ENCODE data around the gene MRM2.

The MRM2 gene

DNA sequence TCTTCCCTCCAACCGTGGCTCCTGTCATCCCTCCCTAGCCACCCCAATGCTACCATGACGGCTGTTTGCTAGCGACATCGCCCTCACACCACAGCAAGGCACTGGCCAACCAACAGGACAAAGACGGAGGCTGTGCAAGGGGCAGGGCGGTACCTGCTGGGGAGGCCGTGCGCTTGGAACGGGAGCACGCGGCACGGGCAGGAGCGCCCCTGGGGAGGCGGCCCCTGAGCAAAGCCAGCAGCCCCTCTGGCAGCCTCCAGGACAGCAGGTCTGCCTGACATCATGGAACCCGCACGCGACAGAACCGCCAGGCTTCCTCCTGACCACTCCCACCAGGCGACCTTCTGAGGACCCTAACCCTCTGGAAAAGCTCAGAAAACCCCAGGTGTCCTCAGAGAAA lies 22.0 kb downstream of the MRM2 start:
- DNase-seq, result no peak

DNA sequence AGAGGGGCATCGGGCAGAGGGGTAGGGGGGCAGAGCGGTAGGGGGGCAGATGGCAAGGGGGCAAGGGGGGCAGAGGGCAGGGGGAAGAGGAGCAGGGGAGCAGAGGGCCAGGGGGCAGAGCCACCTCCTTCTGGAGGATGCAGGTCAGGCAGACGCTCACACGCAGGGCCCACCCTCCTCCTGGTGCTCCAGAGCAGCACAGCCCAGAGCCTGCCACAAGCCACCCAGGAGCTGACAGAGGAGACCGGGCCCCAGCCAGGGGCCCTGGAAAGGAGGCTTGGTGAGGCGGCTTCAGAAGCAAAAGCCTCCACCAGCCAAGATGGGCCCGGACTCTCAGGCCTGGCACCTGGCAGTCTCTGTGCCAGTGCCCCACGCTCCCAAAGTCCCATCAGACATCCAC lies 22.4 kb downstream of the MRM2 start:
- DNase-seq, result no peak

DNA sequence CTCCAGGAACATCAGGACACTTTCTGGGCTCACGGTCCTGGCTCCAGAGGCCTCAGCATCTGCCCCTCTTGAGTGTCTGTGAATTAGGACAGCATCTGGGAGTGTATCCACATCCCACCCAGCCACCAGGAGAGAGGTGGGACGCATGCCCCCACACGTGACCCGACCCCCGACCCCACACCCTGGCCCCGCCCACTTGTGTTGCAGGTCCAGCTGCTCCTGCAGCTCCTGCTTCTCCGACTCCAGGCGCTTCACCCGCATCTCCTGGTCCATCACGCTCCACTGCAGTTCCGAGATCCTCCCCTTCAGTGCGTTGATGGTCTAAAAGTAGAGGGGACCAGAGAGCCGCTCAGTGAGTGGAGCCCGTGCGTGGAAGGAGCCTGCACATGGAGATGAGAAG lies 22.9 kb downstream of the MRM2 start:
- no peak for DNase-seq

DNA sequence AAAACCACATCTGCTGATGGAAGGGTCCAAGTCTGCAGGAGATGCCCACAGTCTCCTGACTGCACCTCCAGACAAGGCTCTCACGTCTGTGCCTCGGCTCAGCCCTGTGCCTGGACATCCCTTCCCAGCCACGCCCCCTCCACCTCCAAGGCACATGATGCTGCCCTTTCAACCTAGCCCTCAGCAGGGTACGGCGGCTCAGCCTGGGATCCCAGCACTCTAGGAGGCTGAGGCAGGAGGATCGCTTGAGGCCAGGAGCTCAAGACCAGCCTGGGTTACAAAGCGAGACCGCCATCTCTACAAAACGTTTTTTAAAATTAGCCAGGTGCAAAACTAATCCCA lies 23.6 kb downstream of the MRM2 start:
- no peak for DNase-seq

DNA sequence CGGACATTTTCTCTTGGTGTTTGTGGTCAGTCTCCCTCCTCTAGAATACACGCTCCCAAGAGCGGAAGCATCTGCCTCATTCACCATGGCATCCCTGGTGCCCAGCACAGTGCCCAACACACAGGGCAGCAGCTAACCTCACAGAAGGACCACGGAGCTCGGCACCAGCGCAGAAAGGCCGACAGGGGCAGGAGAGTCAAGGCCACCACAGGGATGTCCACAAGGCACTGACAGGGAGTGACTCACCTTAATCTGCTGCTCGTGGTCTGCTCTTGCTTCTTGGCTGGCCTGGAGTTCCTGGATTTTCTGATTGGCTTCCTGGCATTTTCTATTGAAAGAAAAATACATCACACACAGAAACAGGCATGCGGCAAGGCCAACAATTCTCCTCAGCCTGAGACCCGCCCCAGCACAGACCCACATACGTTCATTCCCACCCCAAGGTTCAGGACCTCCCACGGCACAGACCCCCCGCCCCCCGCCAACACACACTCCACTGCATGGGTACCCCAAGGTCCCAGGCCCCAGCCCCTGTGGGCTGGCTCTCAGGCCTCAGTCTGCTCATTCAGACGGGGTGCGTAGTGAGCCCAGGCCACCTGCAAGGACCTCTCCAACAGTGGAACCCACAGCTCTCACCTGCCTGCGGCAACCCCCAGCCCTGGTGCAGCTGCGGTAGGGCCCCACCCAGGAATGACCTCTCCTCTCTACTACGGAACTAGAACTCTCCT lies 24.1 kb downstream of the MRM2 start:
- DNase-seq, result no peak

DNA sequence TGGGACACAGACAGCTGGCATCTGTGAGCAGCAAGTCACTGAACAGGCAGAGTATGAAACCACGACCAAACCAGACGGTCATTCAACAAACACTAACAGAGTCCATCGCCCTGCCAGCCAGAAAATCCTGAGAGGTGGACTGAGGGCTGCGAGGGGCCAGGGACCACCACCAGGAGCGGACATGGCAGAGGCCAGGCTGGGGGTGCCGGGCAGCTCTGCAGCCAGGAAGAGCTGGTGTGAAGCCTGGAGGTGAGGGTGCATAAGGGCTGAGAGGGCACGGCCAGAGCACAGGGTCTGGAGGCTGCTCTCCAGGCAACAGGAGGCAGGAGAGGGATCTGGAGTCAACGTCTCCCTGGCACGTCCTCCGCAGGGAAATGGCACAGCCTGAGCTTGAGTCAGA lies 24.8 kb downstream of the MRM2 start:
- DNase-seq, result no peak

DNA sequence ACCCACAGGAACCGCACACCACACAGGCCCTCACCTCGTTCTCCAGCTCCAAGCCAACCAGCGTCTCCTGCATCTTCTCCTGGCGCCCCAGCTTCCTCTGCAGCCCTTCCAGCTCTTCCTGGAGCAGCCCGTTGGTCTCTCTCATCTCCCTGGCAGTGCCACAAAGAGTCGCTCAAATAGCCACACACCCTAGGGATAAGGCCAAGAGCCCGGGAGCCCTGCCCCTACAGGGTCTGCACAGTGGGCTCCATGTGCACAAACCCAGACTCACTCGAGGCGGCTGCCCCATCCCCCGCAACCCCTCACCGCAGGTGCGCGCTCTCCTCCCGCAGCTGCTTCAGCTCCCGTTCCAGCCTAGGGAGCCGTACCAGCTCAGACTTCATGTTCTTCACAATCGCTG lies 26.2 kb downstream of the MRM2 start:
- DNase-seq, result no peak

DNA sequence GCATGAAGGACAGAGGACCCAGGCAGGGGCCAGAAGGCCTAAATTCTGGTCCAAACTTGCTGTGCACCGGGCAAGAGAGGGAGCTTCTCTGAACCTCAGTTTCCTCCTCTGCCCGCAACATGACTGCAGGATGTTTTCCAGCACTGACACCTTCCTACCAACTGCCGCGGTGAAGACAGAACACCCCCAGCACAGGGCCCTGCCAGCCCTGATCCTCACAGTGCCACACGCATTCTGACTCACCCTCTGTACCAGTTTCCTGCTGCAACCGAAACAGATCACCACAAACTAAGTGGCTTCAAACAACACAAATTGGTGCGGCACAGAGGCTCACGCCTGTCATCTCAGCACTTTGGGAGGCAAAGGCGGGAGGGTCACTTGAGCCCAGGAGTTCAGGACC lies 27.4 kb downstream of the MRM2 start:
- DNase-seq, result peak; percentile 84

DNA sequence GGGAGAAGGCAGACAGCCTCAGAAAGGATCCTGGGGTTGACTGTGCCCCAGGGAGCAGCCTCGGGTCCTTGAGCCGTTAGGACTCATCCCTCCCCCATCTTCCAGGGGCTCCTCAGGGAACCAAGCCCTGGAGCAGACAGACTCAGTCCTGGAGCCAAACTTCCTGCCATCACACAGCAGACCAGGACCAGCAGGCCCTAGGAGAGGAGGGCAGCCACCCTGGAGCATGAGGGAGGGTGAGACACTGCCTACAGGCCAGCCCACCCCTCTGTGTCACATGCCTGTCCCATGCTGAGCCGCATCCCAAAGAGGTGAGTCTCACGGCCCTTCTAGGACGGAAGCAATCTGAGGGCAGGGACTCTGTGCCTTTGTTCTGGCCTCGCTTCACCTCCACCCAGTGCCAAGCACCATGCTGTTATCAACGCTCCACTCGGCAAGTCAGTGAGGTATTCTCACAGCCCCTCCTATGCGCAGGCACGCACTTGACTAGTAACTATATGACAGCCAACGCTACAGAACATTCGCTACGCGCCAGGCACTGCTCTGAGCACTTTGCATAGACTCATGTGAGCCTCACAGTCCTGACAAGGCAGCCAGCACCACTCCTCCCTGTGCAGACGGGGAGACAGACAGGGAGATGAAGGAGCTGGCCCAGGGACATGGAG lies 28.3 kb downstream of the MRM2 start:
- no peak for DNase-seq

DNA sequence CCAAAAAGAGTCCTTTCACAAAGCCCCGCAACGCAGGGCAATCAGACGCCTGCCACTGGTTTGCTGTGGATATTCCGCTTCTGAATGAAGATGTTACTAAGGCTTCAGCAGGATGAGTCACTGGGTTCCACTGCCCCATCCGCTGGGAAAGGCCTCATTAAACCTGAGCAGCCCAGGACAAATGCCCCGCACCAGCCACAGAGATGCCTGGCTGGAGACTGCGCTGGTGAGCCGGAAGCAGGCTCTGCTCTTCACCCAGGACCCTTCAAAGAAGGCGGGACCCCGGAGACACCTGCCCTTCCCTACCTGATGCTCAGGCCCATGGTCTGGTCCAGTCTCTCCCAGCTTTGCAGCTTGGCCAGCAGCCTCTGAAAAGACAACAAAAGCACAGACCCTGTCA lies 29.1 kb downstream of the MRM2 start:
- no peak for DNase-seq

DNA sequence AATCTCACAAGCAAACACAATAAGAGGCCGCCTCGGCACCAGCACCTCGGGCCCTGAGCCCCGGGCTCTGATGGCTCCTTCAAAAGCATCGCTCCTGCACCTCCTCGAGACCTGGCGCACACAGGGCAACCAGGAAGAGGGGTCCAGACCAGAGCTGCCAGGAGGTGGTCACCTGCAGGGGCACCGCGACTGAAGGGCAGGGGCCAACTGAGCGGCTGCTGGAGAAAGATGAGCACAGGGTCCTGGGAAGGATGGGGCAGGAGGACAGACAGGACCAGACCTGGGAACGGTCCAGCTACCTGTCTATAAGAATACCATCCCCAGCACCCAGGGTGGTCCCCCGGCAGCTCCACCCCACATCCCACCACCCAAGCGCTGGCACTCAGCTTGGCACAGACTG lies 30.1 kb downstream of the MRM2 start:
- no peak for DNase-seq

DNA sequence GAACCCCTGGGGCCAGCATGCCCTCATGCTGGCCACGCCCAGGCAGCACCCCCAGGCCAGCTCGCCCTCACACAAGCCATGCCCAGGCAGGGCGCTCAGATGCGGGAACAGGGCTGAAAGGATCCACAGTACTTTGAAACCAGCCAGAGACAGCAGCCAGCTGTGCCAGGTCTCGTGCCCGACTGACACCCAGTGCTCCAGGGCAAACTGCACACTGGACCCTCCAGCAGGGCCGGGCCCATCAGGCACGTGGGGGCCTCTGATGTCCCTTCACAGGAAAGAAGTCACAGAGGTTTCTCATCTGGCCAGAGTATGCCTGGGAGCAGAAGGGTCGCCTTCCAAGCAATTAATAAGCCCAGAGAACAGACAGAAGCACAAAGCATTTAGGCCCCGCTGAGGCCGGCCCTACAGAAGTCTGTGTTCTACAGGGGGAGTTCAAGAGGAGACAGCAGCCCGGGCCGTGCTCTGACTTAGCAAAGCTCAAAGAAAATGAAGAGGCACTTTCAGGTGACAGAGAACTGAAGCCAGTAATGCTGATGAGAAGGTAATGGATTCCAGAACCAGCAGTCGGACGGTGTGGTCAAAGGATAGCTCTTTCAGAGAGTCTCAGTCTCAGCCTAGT lies 30.6 kb downstream of the MRM2 start:
- no peak for DNase-seq

DNA sequence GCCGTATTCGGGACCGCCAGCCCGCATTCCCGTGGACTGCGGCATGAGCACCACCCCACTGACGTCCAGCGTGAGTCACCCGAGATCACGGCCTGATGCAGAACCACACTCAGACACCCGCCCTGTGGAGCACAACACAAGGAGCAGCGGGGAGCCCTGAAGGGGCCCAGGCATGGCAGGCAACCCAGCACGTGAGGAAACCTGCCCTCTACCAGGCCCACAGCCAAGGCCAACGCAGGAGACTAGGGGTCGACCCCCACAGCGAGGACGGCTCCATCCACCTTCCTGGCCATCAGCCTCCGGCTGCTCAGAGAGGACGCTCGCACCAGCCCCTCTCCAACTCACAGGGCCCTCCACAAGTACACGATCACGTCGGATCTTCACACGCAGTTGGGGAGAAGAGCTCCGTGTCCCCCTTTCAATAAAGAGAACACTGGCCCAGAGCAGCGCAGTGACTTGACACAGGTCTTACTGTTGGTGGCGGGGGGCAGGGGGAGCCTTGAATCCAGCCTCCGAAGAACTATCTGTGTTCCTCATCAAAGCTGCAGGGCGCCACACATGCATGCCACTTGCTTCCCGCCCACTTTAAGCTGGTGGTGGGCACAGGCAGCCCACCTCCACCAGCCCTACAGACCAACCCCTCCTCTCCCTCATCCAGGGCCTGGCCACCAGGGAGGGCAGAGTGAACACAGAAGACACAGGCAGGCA lies 31.3 kb downstream of the MRM2 start:
- no peak for DNase-seq

DNA sequence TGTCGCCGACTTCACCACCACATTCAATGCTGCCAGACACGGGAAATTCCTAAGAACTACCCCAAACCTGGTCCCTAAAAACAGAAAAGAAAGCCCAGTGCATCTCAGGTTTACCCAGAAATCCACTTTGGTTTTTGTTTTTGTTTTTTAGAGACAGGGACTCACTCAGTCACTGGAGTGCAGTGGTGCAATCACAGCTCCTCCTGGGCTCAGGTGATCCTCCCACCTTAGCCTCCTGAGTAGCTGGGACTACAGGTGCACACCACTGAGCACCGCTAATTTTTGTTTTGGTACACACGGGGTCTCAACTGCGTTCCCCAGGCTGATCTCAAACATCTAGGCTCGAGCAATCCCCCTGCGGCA lies 32.1 kb downstream of the MRM2 start:
- DNase-seq, result no peak

DNA sequence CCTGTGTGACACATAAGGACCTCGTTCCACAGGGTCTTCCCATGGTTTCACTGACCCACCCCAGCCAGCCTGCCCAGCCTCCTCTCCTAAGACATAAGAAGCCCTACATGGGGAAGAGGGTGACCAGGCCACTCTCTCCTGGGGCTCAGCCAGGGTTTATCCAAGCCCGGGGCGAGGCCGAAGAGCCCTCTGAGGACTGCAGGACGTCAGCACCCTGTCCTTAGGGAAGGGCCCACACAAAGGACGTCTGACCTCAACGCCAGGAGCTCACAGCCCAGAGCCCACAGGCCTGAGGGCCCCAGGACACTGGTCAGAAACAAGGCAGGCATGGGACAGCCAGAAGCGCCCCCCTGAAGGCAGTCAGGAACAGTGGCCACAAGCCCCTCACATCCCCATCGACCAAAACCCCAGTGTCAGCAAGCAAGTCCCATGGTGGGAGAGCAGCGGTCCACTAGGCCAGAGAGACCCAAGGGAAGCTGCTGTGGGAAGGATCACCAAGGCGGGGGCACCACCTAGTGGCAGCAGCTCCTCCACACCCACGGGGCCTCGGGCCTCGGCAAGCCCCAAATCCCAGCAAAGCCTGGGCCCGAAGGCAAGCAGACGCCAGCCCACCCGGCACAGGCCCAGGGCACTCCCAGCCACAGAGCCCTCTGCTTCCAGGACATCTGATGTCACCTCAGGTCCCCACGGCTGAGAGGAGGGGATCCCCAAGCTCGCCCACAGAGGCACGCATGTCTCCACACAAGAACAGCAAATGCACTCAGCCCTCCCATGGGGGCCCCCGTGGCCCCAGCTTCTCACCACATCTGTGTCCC lies 32.7 kb downstream of the MRM2 start:
- DNase-seq, result peak; percentile 26

DNA sequence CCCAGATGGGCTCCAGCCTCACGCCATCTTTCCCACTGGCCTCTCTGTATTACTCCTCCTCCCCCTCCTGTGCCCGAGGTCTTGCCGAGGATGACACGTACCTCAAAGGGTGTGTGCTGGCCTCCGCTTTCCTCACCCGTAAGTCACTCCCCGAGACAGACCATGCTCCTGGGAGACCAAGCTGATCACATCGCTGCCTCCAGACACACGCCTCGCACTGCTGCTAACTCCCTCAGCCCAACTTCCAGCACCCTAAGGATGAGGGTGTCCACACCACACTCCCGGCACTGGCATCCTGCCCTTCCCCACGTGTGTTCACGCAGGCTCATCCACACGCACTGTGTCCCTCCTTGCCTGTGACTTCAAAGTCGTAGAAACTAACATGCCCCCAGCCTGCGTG lies 33.3 kb downstream of the MRM2 start:
- DNase-seq, result no peak

DNA sequence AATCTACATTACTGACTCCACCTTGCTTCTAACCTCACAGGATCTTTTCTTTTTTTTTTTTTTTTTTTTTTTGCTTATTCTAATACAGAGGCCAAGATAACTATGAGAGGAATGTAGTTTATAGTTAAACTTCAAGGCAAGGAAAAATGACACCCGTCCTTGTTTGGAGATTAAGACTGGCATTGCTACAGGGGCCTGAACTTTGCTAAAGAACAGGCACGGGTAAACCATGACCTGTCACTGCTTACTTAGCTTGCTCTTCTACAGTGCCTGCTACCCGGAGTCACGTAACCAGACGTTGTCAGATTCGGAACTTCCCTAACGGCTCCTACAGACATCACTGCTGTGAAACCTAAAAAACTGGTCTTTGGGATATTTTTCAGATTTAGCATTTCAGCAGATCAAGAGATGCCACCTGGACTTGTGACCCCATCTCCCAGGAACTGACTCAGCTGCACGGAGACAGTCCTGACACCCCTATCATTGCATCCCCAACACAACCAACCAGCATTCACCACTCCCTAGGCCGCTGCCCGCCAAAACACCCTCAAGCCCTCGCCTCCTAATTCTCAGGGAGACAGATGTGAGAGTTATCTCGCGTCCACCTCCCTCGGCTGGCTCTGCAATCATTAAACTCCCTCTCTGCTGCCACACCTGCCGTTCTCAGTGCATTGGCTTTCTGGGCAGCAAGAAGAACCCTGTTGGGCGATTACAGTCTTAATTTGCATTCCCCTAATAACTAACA lies 36.8 kb downstream of the MRM2 start:
- DNase-seq, result no peak

DNA sequence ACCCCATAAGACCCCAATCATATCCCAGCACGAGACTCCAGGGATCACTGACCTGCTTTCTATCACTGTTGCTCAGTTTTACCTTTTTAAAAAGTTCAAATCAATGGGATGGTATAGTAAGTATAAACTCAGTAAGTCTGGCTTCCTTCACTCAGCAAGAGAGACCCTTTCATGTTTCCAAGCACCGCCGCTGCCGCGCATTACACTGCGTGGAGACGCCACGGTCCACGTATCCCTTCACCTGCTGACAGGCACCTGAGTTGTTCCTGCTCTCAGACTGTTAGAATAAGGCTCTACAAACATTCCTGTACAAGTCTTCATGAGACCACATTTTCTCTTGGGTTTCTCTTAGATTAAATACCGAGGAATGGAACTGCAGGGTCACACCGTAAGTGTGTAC lies 37.6 kb downstream of the MRM2 start:
- no peak for DNase-seq

DNA sequence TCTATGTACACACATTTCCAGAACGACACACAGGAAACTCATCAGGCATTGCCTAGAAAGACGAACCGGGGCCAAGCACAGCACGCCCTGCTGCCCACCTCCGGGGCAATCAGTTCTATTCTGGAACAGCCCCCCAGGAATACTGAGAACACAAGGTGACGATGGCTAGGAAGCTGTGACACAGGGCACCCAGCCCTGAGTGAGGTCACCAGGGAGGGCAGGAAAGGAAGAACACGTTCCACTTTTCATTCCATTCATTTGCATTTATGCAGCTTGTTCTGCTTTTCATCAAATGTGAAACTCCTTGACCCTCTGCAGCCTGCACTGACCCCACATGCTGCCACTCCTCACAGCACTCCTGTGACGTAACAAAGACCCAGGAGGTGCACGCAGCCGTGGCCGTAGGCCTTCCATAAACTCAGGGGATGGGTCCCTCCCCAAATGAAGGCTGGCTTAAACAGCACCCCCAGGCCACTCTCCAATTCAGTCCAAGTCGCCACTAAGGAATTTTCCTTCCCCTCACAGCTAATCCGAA lies 38.2 kb downstream of the MRM2 start:
- no peak for DNase-seq

DNA sequence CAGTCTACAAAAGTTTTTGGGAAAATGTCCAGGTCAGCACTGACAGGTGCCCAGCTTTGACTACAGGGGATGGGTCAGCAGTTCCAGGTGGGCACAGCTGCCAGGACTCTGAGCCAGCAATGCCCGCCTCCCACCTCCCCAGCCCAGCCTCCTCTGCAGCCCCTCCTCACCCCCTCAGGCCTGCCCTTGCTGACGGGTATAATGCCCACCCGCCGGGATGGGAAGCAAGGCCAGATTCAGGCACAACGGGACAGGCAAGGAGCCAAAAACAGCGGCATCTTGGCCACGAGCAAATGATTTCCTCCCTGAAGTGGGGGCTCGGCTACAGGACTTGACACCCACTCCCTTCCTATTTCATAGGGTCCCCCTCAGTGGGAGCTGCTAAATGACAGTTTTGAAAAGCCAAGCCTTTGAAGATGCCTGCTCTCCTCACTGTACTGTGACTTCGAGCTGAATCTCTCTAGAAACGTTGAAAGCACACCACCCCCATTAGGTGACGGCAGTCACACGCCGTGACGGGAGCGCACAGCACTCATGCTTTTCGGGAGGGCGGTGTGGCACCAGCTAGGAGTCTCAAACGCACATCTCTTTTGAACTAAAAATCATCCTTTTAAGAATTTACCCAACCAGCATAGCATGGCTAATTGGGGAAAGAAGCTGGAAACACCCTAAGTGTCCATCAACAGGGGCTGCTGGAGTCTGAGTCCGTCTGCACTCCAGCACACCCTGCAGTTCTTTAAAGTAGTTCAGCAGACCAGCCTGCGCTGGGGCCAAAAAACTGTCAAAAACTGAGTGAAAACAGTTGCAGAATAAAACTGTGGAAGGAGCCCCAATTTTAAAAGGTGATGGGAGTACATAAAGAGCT lies 38.9 kb downstream of the MRM2 start:
- no peak for DNase-seq

DNA sequence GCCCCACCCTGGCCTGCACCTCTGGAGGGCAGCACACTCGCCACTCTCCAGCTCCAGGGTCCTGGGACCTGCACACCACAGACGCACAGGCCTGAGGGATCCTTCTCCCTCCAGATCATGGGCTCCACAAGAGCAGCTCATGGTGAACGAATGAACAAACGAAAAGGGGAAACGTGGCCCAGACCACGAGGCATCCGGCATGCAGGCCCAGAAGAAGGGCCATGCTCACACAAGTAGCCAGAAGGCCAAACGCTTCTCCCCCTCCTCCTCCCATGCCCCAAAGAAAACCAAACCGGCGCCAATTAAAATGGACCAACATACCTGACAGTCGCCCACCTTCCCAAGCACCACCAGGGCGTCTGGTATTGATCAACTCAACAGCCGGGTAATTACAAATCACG lies 39.6 kb downstream of the MRM2 start:
- no peak for DNase-seq

All from activated CD4-positive, alpha-beta T cell treated with anti-CD3 and anti-CD28 coated beads, Interleukin-2, amount 50 U/mL, for 16 hours (primary cell).